GM12801 (cell line): ENCODE measurements around the gene IL11.

Experiments
- CTCF ChIP-seq: IDR thresholded peaks from one replicate; pipeline ENCODE4 v1.5.1; 2011; ENCODE audit warnings: control low read depth; ENCODE audit not compliant: insufficient read length; ENCODE audit errors: extremely low read depth

IL11 gene

GRCh38 chr19:55314396-55314795 lies 55.9 kb downstream of the IL11 start:
- no peak for TF ChIP-seq CTCF
